WTC11 (cell line): Measurements from ENCODE around the gene ZNF688. TPM values are rescaled to one million over a fixed set of nuclear protein-coding genes. Genes with fewer than 3 reads are reported as not detected.
A peak's percentile ranks its signal among the peaks of the same experiment; 100 is the strongest.

Experiments used
- ATAC-seq: fragments of 200-7000 bp; cut with Tn5 transposase; 2 replicates; pipeline ENCODE4 v1.10.0; 2021; ENCODE audit warnings: mild to moderate bottlenecking, moderate library complexity
- CTCF ChIA-PET: fragments of 300-600 bp; sonication (Branson Sonifier 250); formaldehyde crosslinking; loops from one replicate; lab custom pipeline; 2021; ENCODE audit warnings: antibody characterized with exemption; lab: Charles Lee
- POLR2A ChIA-PET: fragments of 350-600 bp; sonication (Branson Sonifier 250); formaldehyde crosslinking; loops from one replicate; lab custom pipeline; 2021; ENCODE audit warnings: antibody characterized with exemption; lab: Charles Lee
- DNase-seq: peaks from one replicate; pipeline ENCODE4 v3.0.0; 2021; ENCODE audit warnings: low spot score
- H3K27ac Mint-ChIP-seq: 2 replicates; pipeline ENCODE4 v1.8.0; 2021; ENCODE audit warnings: mixed read lengths
- H3K27me3 Mint-ChIP-seq: 2 replicates; pipeline ENCODE4 v1.8.0; 2021; ENCODE audit warnings: low read depth, mild to moderate bottlenecking, moderate library complexity, mixed read lengths
- H3K36me3 Mint-ChIP-seq: 2 replicates; pipeline ENCODE4 v1.8.0; 2021; ENCODE audit warnings: mixed read lengths
- H3K4me1 Mint-ChIP-seq: 2 replicates; pipeline ENCODE4 v1.8.0; 2022; ENCODE audit warnings: mixed read lengths
- H3K4me3 Mint-ChIP-seq: 2 replicates; pipeline ENCODE4 v1.8.0; 2021; ENCODE audit warnings: mild to moderate bottlenecking, moderate library complexity, mixed read lengths
- H3K9me3 Mint-ChIP-seq: 2 replicates; pipeline ENCODE4 v1.8.0; 2021; ENCODE audit warnings: mixed read lengths
- CREB1 ChIP-seq: sonication (generic); formaldehyde crosslinking; IDR thresholded peaks from 2 replicates; pipeline ENCODE4 v1.8.0; 2023; ENCODE audit warnings: mild to moderate bottlenecking, missing genetic modification reagents
- ESRRA ChIP-seq: sonication (generic); formaldehyde crosslinking; IDR thresholded peaks from 2 replicates; pipeline ENCODE4 v1.8.1; 2022; ENCODE audit warnings: mild to moderate bottlenecking, missing genetic modification reagents, borderline replicate concordance
- ETV6 ChIP-seq: sonication (generic); formaldehyde crosslinking; IDR thresholded peaks from 2 replicates; pipeline ENCODE4 v1.8.1; 2022; ENCODE audit warnings: mild to moderate bottlenecking, missing genetic modification reagents
- FOXJ3 ChIP-seq: sonication (generic); formaldehyde crosslinking; IDR thresholded peaks from 2 replicates; pipeline ENCODE4 v1.9.0; 2021; ENCODE audit warnings: missing genetic modification reagents, mild to moderate bottlenecking, borderline replicate concordance
- FOXK1 ChIP-seq: sonication (generic); formaldehyde crosslinking; IDR thresholded peaks from 2 replicates; pipeline ENCODE4 v1.8.0; 2022; ENCODE audit warnings: mild to moderate bottlenecking, moderate library complexity, missing genetic modification reagents
- GABPB1 ChIP-seq: sonication (generic); formaldehyde crosslinking; IDR thresholded peaks from 2 replicates; pipeline ENCODE4 v1.8.1; 2023; ENCODE audit warnings: mild to moderate bottlenecking, missing genetic modification reagents
- JUN ChIP-seq: sonication (generic); formaldehyde crosslinking; IDR thresholded peaks from 2 replicates; pipeline ENCODE4 v1.8.0; 2023; ENCODE audit warnings: mild to moderate bottlenecking, missing genetic modification reagents
- KAT7 ChIP-seq: sonication (generic); formaldehyde crosslinking; IDR thresholded peaks from 2 replicates; pipeline ENCODE4 v1.8.1; 2023; ENCODE audit warnings: missing genetic modification reagents, mild to moderate bottlenecking, borderline replicate concordance
- MYBL2 ChIP-seq: sonication (generic); formaldehyde crosslinking; IDR thresholded peaks from 2 replicates; pipeline ENCODE4 v1.8.1; 2023; ENCODE audit warnings: mild to moderate bottlenecking, moderate library complexity, missing genetic modification reagents
- NR2C2 ChIP-seq: sonication (generic); formaldehyde crosslinking; IDR thresholded peaks from 2 replicates; pipeline ENCODE4 v1.8.0; 2022; ENCODE audit warnings: mild to moderate bottlenecking, missing genetic modification reagents
- NR3C1 ChIP-seq: sonication (generic); formaldehyde crosslinking; conservative IDR thresholded peaks from 2 replicates; pipeline ENCODE4 v1.8.1; 2023; ENCODE audit warnings: low read depth, mild to moderate bottlenecking, missing genetic modification reagents
- RELA ChIP-seq: sonication (generic); formaldehyde crosslinking; IDR thresholded peaks from 2 replicates; pipeline ENCODE4 v1.8.1; 2022; ENCODE audit warnings: missing genetic modification reagents, mild to moderate bottlenecking, borderline replicate concordance
- ZNF317 ChIP-seq: sonication (generic); formaldehyde crosslinking; IDR thresholded peaks from 2 replicates; pipeline ENCODE4 v1.8.1; 2023; ENCODE audit warnings: low read depth, mild to moderate bottlenecking, moderate library complexity, missing genetic modification reagents, borderline replicate concordance
- total RNA-seq: library from RNA; stranded (reverse); gene quantifications from 3 replicates; pipeline ENCODE4 v1.2.3, GENCODE V29; 2021
- TF ChIP-seq, protein P1 (sequence below): sonication (generic); formaldehyde crosslinking; IDR thresholded peaks from 2 replicates; pipeline ENCODE4 v1.8.1; 2023; ENCODE audit warnings: mild to moderate bottlenecking, missing genetic modification reagents, moderate library complexity
- TF ChIP-seq, protein P2 (sequence below): sonication (generic); formaldehyde crosslinking; IDR thresholded peaks from 2 replicates; pipeline ENCODE4 v1.8.0; 2022; ENCODE audit warnings: mild to moderate bottlenecking, missing genetic modification reagents
- TF ChIP-seq, protein P3 (sequence below): sonication (generic); formaldehyde crosslinking; IDR thresholded peaks from 2 replicates; pipeline ENCODE4 v1.8.0; 2022; ENCODE audit warnings: missing genetic modification reagents

Gene ZNF688
- total RNA-seq, 1 experiment from 2014 or later = 4.2 TPM

DNA sequence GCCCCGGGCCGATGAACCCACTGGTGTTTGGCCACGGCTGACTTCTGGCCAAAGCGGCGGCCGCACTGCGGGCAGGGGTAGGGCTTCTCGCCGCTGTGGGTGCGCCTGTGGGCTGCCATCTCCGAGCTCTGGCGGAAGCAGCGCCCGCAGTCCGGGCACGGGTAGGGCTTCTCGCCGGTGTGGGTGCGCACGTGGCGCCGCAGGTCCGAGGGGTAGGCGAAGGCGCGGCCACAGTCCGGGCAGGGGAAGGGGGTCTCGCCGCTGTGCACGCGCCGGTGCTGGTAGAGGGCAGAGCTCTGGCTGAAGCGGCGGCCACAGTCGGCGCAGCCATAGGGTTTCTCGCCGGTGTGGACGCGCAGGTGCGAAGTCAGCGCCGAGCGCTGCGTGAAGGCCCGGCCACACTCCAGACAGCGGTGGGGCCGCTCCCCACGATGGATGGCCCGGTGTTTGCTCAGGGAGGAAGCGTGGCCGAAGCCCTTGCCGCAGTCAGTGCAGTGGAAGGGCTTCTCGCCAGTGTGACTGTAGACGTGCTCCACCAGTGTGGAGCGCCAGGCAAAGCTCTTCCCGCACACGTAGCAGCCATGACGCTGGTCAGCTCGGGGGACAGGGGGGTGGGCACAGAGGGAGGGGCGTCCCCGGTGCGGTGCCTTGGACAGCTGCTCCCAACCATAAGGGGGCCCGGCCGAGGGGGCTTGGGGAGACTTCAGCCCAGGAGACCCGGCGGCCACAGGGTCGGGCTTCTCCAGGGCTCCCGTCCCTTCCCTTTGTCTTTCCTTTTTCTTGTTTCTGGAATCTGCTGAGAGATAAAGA lies 16.0 kb downstream of the ZNF688 start (continued):
- TF ChIP-seq KAT7 (CRISPR knock-in tag) = no peak

DNA sequence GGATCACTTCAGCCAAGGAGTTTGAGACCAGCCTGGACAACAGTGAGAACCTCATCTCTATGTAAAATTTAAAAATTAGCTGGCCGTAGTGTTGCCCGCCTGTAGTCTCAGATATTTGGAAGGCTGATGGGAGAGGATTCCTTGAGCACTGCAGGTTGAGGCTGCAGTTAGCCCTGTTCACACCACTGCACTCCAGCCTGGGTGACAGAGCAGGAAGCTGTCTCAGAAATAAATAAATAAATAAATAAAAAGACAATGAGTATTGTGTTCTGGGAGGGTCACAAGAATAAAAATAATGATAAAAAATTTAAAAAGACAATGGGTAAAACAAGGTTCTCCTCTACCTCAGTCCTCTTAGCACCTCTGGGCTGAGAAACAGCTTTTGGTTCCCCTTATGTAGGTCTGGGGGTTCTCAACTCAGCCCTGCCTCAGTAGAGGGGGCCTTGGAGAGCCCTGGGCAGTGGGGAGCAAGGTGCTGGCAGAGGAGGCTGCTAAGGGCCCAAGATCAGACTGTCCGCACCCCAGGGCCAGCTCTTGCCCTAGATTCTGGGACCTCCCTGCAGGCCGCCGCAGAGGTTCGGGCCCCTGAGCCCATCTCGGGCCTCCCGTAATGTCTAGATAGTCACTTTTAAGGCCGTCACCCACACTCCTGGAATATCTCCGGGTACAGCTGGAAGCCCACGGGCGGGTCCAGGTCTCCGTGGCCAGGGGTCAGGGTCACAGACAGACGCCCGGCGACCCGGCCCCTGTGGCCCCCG lies 16.8 kb downstream of the ZNF688 start:
- H3K36me3 Mint-ChIP-seq = peaks cover 18% of the 10 kb centered on the region
- DNase-seq = no peak
- H3K27me3 Mint-ChIP-seq = no peaks in the 10 kb centered on the region
- POLR2A ChIA-PET = interaction anchor here (0.7 kb wide), 1 partner anchor 20 kb away, joined by 4 read pairs; the partner anchor contains the start of gene ZNF747
- peaks cover 20% of the 10 kb centered on the region for H3K4me1 Mint-ChIP-seq
- no peak overlapping the region for H3K27ac Mint-ChIP-seq
- H3K9me3 Mint-ChIP-seq = no peaks in the 10 kb centered on the region
- no peak for TF ChIP-seq CREB1
- TF ChIP-seq FOXK1 = no peak
- TF ChIP-seq ZNF317 (CRISPR knock-in tag) = no peak
- TF ChIP-seq, protein P1, sequence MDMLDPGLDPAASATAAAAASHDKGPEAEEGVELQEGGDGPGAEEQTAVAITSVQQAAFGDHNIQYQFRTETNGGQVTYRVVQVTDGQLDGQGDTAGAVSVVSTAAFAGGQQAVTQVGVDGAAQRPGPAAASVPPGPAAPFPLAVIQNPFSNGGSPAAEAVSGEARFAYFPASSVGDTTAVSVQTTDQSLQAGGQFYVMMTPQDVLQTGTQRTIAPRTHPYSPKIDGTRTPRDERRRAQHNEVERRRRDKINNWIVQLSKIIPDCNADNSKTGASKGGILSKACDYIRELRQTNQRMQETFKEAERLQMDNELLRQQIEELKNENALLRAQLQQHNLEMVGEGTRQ = no peak
- no peak for TF ChIP-seq JUN
- CTCF ChIA-PET = interaction anchor here (0.6 kb wide), 1 partner anchor 22 kb away, joined by 3 read pairs; no protein-coding TSS in a partner anchor
- no peak for ATAC-seq
- no peak overlapping the region for H3K4me3 Mint-ChIP-seq

DNA sequence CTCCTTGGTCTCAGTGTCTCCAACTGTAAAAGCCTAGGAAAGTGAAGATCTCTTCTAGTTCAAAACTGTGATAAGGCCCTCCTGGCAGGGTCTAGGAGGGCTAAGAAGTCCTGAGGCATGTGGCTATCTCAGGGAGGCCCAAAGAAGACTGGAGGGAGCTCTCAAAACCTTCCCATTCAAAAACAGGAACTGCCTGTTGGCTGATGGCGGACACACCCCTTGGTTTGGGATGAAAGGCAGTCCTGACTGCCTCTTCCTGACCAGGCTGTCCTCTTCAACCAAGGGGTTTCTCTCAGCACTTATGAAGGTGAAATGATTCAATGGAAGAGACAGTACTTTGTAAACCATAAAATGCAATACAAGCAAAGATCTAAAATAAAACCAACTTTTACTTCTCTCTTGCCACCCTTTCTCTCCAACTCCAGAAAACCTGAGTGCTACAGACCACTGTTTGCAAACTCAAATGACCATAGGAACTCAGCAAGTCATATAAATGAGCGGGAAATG lies 18.1 kb downstream of the ZNF688 start:
- no peak for DNase-seq
- no peak for ATAC-seq
- H3K27ac Mint-ChIP-seq = peak overlapping the region; percentile 58
- peaks cover 18% of the 10 kb centered on the region for H3K4me1 Mint-ChIP-seq
- no peak overlapping the region for H3K4me3 Mint-ChIP-seq
- H3K27me3 Mint-ChIP-seq = no peaks in the 10 kb centered on the region
- TF ChIP-seq RELA (no peak), ETV6 (CRISPR knock-in tag) (no peak), FOXJ3 (CRISPR knock-in tag) (no peak), MYBL2 (CRISPR knock-in tag) (no peak)
- CTCF ChIA-PET = interaction anchor here (1.4 kb wide), 1 partner anchor 18 kb away, joined by 3 read pairs; no protein-coding TSS in a partner anchor
- no peaks in the 10 kb centered on the region for H3K9me3 Mint-ChIP-seq
- peaks cover 18% of the 10 kb centered on the region for H3K36me3 Mint-ChIP-seq
- POLR2A ChIA-PET = no interaction called here

DNA sequence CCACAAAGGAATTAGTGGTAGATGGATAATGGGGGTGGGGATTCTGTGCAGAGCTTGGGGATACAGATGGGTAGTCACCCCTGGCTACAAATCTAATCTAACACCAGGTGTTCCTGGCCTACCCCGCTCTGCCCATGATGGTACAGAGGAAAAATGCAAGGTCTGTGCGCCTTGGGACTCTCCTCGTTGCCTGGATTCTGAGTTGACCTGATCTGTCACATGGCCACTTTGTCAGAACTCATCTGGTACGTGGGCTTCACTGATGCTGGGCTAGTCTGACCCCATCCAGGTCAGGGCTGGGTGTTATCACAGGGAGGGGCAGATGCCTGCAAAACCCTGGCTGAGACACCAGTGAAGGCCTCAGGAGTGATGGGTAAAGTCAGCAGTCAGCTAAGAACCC lies 18.6 kb downstream of the ZNF688 start:
- no peak for DNase-seq
- H3K36me3 Mint-ChIP-seq = peaks cover 20% of the 10 kb centered on the region
- no peaks in the 10 kb centered on the region for H3K27me3 Mint-ChIP-seq
- H3K27ac Mint-ChIP-seq = no peak overlapping the region
- H3K4me3 Mint-ChIP-seq = no peak overlapping the region
- TF ChIP-seq KAT7 (CRISPR knock-in tag) (no peak), ESRRA (CRISPR knock-in tag) (no peak), NR3C1 (CRISPR knock-in tag) (no peak), NR2C2 (CRISPR knock-in tag) (no peak), GABPB1 (CRISPR knock-in tag) (no peak)
- TF ChIP-seq, protein P2, sequence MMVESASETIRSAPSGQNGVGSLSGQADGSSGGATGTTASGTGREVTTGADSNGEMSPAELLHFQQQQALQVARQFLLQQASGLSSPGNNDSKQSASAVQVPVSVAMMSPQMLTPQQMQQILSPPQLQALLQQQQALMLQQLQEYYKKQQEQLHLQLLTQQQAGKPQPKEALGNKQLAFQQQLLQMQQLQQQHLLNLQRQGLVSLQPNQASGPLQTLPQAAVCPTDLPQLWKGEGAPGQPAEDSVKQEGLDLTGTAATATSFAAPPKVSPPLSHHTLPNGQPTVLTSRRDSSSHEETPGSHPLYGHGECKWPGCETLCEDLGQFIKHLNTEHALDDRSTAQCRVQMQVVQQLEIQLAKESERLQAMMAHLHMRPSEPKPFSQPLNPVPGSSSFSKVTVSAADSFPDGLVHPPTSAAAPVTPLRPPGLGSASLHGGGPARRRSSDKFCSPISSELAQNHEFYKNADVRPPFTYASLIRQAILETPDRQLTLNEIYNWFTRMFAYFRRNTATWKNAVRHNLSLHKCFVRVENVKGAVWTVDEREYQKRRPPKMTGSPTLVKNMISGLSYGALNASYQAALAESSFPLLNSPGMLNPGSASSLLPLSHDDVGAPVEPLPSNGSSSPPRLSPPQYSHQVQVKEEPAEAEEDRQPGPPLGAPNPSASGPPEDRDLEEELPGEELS (CRISPR knock-in tag) = no peak
- TF ChIP-seq, protein P3, sequence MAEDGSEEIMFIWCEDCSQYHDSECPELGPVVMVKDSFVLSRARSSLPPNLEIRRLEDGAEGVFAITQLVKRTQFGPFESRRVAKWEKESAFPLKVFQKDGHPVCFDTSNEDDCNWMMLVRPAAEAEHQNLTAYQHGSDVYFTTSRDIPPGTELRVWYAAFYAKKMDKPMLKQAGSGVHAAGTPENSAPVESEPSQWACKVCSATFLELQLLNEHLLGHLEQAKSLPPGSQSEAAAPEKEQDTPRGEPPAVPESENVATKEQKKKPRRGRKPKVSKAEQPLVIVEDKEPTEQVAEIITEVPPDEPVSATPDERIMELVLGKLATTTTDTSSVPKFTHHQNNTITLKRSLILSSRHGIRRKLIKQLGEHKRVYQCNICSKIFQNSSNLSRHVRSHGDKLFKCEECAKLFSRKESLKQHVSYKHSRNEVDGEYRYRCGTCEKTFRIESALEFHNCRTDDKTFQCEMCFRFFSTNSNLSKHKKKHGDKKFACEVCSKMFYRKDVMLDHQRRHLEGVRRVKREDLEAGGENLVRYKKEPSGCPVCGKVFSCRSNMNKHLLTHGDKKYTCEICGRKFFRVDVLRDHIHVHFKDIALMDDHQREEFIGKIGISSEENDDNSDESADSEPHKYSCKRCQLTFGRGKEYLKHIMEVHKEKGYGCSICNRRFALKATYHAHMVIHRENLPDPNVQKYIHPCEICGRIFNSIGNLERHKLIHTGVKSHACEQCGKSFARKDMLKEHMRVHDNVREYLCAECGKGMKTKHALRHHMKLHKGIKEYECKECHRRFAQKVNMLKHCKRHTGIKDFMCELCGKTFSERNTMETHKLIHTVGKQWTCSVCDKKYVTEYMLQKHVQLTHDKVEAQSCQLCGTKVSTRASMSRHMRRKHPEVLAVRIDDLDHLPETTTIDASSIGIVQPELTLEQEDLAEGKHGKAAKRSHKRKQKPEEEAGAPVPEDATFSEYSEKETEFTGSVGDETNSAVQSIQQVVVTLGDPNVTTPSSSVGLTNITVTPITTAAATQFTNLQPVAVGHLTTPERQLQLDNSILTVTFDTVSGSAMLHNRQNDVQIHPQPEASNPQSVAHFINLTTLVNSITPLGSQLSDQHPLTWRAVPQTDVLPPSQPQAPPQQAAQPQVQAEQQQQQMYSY = no peak
- ChIA-PET POLR2A (no interaction called here), CTCF (interaction anchor here (1.4 kb wide), 1 partner anchor 17 kb away, joined by 3 read pairs; no protein-coding TSS in a partner anchor)
- no peaks in the 10 kb centered on the region; the same call in 1 of the 2 replicates for H3K9me3 Mint-ChIP-seq
- H3K4me1 Mint-ChIP-seq = peaks cover 23% of the 10 kb centered on the region
- no peak for ATAC-seq
